ENCODE data around the gene PPP4R3B.

The PPP4R3B gene

GRCh38 chr2:55617175-55618024, at the start of gene PPP4R3B (continued):
- TF ChIP-seq ZBTB11 (tag by site-specific recombination; conservative IDR thresholded peaks at IDR 0.05; ENCODE audit: low read depth) (peak; percentile 78), ZBTB48 (tag by site-specific recombination; IDR thresholded peaks at IDR 0.05) (no peak), PRDM1 (tag by site-specific recombination; IDR thresholded peaks at IDR 0.05) (peak; percentile 69; the same call in 1 of the 2 replicates), ZNF148 (tag by site-specific recombination; IDR thresholded peaks at IDR 0.05; ENCODE audit: borderline replicate concordance) (no peak), KLF9 (tag by site-specific recombination; IDR thresholded peaks at IDR 0.05; ENCODE audit: low read depth) (peak; percentile 53; the same call in 1 of the 2 replicates), SP2 (tag by site-specific recombination; IDR thresholded peaks at IDR 0.05) (peak; percentile 93), ZNF639 (tag by site-specific recombination; IDR thresholded peaks at IDR 0.05) (peak; percentile 84), KLF8 (tag by site-specific recombination; IDR thresholded peaks at IDR 0.05) (peak; percentile 89), SP7 (tag by site-specific recombination; IDR thresholded peaks at IDR 0.05) (peak; percentile 78; the same call in 1 of the 2 replicates), ZNF623 (tag by site-specific recombination; IDR thresholded peaks at IDR 0.05) (no peak), ZNF394 (tag by site-specific recombination; IDR thresholded peaks at IDR 0.05; ENCODE audit: borderline replicate concordance) (peak; percentile 80; the same call in 1 of the 2 replicates), ZBTB20 (tag by site-specific recombination; IDR thresholded peaks at IDR 0.05) (no peak; the same call in 1 of the 2 replicates), KLF7 (tag by site-specific recombination; IDR thresholded peaks at IDR 0.05; ENCODE audit: borderline replicate concordance) (0 out of 2 replicates have a peak, but pooled peaks have one; percentile 28), ZNF341 (tag by site-specific recombination; IDR thresholded peaks at IDR 0.05; ENCODE audit: low read depth) (peak; percentile 17; the same call in 1 of the 2 replicates), ZNF214 (tag by site-specific recombination; IDR thresholded peaks at IDR 0.05; ENCODE audit: borderline replicate concordance) (no peak), ZNF24 (tag by site-specific recombination; IDR thresholded peaks at IDR 0.05) (peak; percentile 35; the same call in 1 of the 2 replicates), ZNF561 (tag by site-specific recombination; IDR thresholded peaks at IDR 0.05; ENCODE audit: borderline replicate concordance) (peak; percentile 96), ZNF843 (tag by site-specific recombination; IDR thresholded peaks at IDR 0.05) (peak; percentile 67), FEZF1 (tag by site-specific recombination; IDR thresholded peaks at IDR 0.05) (peak; percentile 8; the same call in 1 of the 2 replicates), ZNF501 (tag by site-specific recombination; IDR thresholded peaks at IDR 0.05) (peak; percentile 85), TSHZ1 (tag by site-specific recombination; IDR thresholded peaks at IDR 0.05; ENCODE audit: borderline replicate concordance) (no peak), ZNF645 (tag by site-specific recombination; IDR thresholded peaks at IDR 0.05) (no peak), ZNF621 (tag by site-specific recombination; IDR thresholded peaks at IDR 0.05) (no peak), BCL11A (tag by site-specific recombination; IDR thresholded peaks at IDR 0.05; ENCODE audit: low read depth) (no peak), ZNF433 (tag by site-specific recombination; IDR thresholded peaks at IDR 0.05; ENCODE audit: low read depth) (no peak), ZNF16 (tag by site-specific recombination; IDR thresholded peaks at IDR 0.05; ENCODE audit: low read depth) (no peak), ZNF146 (tag by site-specific recombination; IDR thresholded peaks at IDR 0.05) (peak; percentile 34; the same call in 1 of the 2 replicates)
